ENCODE measurements around the gene CD83.
"Not testable (repeated sequence)": the region's sequence is repeated elsewhere in the genome, so short reads cannot be mapped to it uniquely, and the experiment has no call there.

The CD83 gene, protein sequence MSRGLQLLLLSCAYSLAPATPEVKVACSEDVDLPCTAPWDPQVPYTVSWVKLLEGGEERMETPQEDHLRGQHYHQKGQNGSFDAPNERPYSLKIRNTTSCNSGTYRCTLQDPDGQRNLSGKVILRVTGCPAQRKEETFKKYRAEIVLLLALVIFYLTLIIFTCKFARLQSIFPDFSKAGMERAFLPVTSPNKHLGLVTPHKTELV
- total RNA-seq, result 44.6 to 122 reads per million in 2 donors

DNA sequence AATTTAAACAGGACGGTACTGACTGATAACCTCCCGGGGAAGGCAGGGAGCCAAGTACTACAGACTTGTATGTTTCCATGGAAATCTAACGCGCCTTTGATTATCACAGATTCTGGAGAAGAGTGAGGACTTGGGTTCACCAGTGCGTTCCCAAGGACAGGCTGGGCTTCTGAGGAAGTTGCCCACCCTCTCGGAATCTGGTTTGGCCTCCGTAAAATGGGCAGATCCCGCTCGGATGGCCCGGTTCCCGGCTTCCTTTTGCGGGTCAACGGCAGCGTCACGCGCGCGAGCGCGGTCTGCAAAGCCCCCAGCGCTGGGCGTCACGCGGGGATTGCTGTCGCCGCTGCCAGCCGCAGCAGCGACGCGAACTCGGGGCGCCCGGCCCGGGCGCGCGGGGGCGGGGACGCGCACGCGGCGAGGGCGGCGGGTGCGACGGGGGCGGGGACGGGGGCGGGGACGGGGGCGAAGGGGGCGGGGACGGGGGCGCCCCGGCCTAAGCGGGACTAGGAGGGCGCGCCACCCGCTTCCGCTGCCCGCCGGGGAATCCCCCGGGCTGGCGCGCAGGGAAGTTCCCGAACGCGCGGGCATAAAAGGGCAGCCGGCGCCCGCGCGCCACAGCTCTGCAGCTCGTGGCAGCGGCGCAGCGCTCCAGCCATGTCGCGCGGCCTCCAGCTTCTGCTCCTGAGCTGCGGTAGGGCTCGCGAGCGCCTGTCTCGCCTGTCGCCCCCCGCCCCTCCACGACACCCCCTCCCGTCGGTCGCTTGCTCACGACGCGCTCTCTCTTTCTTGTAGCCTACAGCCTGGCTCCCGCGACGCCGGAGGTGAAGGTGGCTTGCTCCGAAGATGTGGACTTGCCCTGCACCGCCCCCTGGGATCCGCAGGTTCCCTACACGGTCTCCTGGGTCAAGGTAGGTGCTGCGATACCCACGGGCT lies at the start of gene CD83:
Gene CD83 (plus strand): TSS at position 615 of the 933 bp plus-strand sequence. CDS start 40 bp downstream, at position 655.
- peak; percentile 84 for DNase-seq

DNA sequence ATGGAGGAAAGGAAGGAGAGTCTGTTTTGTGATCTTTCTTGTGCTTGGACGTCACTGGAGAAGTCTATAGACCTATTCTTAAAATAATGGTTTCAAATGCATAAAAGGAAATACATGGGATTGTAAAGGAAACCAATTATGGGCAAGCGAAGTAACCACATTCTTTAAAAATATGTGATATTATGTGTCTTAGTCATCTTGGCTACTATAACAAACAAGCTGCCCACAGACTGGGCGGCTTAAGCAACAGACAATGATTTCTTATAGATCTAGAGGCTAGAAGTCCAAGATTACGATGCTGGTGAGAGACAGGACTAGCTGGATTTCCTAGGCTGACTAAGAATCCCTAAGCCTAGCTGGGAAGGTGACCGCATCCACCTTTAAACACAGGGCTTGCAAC lies 49.4 kb upstream of the CD83 start:
- DNase-seq, result no peak

DNA sequence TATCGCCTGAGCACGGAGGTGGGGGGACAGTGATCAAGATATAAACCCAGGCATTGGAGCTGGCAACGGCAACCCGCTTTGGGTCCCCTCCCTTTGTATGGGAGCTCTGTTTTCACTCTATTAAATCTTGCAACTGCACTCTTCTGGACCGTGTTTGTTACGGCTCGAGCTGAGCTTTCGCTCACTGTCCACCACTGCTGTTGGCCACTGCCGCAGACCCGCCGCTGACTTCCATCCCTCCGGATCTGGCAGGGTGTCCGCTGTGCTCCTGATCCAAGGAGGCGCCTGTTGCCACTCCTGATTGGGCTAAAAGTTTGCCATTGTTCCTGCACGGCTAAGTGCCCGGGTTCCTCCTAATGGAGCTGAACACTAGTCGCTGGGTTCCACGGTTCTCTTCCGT lies 48.9 kb upstream of the CD83 start:
- DNase-seq, result no peak

DNA sequence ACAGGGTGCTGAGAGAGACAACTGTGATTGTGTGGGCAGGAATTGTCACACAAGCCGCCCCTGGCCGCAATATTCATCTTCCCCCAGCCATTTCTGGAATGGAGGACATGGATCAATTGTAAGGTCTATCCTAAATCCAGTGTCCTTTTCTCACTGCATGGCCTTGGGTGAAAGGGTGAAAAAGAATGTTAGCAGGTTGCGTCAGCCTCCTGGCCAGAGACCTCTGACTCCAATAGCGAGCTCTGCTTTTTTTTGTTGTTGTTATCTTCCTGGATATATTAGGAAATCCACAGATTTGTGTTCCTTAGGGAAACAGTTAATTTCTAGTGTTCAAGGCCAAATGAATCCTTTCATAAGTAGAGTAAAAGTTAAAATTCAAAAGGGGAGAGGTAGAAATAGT lies 47.1 kb upstream of the CD83 start:
- no peak for DNase-seq

DNA sequence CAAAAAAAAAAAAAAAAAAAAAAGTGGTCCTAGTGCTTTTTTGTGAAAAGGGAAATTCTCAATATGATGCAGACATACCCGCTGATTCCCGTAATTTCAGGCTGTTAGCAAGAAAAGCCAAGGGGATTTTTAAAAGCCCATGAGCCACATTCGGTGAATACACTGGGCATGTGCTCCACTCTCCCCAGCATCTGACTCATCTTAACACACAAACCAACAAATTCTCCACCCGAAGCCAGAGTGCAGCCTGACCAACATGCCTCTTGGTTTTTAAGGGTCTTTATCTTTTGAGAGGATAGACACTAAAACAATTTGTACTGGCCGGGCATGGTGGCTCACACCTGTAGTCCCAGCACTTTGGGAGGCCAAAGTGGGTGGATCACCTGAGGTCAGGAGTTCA lies 45.5 kb upstream of the CD83 start:
- DNase-seq, result no peak

DNA sequence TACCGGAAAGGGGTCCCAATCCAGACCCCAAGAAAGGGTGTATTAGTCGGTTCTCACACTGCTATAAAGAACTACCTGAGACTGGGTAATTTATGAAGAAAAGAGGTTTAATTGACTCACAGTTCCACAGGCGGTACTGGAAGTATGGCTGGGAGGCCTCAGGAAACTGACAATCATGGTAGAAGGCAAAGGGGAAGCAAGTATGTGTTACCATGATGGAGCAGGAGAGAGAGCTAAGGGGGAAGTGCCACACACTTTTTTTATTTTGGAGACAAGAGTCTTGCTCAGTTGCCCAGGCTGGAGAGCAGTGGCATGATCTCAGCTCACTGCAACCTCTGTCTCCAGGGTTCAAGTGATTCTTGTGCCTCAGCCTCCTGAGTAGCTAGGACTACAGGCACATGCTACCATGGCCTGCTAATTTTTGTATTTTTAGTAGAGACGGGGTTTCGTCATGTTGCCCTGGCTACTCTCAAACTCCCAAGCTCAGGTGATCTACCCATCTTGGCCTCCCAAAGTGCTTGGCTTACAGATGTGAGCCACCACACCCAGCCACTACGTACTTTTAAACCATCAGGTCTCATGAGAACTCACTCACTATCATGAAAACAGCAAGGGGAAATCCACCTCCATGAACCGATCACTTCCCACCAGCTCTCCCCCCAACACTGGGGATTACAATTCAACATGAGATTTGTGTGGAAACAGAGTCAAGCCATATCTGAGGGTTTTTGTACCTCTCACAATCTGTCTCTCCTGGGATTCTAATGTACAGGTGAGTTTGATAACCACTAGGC lies 43.8 kb upstream of the CD83 start:
- DNase-seq, result not testable (repeated sequence)

DNA sequence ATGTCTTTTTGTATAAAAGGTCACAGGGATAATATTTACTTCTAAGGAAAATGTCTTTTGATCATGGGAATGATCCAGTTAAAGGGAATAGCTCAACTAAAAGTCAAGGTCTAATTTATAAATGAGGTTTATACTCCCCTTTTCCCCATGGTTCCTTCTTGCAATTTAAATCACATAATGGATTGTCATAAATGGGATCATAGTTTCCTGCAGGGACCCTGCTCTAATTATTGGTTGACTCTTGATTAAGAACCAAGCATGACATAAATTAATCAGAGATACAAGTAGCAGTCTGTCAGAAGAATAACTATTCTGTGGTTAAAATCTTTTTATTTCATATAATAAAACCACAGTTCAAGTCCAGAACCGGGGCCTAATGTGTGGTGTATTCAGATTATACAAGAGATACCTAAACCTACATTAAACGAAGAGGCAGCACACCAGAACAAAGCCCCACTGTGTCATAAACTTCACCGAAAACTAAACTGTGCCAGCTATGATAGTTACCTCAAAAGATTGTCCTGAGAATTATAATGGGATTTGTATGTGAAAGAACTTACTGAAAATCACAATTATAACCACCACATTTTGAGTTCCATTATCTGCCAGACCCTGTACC lies 43.0 kb upstream of the CD83 start:
- no peak for DNase-seq

DNA sequence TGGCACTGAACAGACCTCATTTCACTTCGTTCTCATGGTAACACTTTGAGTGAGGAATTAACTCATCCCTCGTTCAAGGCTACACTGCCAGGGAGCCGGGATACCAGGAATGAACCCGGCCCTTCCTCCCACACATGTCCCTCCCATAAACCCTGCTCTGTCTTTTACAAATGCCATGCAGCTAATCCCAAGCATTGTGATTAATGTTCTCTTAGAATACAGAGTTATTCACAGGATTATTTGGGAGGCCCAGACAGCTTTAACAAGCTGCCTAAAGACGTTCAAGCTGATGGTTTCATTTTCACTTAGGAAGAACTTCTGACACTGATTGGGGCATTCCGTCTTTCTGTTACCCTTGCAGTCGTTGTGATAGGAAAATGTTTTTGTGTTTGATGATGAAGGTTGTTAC lies 42.5 kb upstream of the CD83 start:
- no peak for DNase-seq

DNA sequence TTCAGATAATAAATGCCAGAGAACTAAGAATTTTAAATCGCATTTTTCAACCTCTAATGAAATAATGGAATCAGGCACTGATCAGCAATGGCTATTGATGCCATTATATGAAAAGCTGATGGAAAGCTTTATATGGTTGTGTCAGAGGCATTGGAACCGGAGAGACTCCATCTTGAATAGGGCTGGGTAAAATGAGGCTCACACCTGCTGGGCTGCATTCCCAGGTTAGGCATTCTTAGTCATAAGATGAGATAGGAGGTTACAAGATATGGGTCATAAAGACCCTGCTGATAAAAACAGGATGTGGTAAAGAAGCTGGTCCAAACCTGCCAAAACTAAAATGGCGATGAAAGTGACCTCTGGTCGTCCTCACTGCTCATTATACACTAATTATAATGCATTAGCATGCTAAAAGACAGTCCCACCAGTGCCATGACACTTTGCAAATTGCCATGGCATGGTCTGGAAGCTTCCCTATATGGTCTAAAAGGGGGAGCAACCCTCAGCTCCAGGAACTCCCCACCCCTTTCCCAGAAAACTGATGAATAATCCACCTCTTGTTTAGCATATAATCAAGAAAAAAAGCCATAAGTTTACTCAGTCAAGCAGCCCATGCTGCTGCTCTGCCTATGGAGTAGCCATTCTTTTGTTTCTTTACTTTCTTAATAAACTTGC lies 40.2 kb upstream of the CD83 start:
- DNase-seq, result no peak

DNA sequence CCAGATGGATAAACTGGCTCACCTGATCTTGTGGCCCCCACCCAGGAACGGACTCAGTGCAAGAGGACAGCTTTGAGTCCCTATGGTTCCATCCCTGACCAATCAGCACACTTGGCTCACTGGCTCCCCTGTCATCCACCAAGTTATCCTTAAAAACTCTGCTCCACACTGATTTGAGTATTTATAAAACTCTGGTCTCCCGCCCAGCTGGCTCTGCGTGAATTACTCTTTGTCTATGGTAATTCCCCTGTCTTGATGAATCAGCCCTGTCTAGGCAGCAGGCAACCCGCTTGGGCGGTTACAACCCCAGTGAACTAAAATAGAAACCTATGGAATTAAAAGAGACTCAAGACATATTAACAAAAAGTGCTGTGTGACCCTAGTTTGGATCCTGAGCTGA lies 38.1 kb upstream of the CD83 start:
- no peak for DNase-seq

DNA sequence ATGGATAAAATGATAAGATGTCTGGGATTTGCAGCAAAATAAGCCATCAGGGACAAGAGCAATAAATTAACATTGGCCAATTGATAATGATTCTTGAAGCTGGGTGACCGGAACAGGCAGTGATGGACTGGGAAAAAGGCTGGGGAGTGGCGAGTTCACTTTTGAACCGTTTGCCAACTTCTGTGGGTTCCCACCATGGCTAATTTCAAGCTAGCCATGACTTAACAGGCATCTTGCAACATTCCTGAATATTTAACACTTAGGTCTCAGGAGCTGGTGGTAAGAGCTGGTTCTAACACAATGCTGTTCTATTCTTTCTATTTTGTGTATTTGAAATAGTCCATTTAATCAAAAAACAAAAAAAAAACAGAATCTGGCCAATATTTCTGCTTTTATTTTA lies 37.6 kb upstream of the CD83 start:
- DNase-seq, result no peak

DNA sequence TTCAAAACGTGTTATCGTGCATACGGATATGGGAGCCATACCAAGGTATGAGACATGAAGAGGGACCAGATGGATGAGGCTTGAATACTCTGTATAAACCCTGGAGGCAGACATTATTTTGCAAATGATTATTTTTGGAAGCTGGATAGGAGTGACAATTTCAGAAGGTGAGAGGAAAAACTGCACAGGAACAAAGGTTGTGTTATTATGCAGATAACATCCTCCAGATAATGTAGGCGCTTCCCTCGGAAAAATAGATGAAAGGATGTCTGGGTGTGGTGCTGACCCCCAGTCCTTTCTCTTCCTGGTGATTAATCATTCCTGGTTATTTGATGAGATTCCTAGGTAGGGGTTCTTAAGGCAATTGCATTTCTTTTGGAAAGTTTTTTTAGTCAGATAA lies 36.4 kb upstream of the CD83 start:
- no peak for DNase-seq

DNA sequence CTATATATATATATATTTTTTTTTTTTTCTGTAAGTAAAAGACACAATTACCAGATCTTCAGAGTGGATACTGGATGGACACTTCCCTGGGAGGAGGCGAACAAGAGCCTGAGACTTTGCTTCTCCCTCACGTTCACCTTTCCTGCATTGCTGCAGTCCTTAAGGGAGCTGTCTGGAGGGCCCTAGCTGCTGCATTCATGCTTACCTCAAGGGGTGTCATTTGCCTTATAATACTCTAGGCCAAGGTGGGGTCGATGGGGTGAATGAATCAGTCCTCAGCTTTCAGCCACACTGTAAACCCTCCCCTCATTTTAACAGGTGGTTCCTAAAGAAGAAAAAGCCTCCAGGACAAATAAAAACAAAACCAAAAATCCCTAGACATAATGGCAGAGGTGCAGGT lies 34.8 kb upstream of the CD83 start:
- DNase-seq, result no peak

DNA sequence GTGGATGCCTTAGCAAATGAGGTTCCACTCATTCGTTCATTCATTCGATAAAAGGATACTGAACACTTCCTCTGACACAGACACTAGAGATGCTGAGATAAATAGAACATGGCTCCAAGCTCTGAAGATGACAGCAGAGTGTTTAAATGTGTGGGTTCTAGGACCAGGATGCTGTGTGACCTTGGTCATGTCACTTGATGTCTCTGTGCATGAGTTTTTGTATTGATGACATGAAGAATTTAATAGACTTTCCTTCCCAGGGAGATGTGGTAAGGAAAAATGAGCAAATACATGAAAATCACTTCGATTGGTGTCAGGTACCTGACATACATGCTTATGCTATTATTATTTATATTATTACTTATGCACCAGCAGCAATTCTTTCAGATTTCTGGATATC lies 34.3 kb upstream of the CD83 start:
- no peak for DNase-seq

DNA sequence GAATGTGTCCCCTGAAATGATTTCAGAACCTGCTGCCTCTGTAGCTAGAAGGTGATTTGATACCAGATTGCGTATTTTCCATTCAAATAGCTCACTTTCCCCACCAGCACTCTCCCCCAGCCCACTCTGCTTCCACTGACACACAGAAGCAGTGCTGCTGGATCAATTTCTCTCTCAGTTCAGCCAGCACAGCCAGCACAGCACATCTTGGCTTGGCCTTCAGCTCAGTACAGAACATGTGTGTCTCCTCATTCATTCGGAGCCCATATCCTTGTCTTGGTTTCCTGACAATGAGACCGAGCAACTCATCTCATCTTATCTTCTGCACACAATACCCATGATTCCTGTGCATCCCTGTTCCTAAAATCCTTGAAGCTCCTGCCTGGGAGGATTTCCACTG lies 33.8 kb upstream of the CD83 start:
- no peak for DNase-seq

DNA sequence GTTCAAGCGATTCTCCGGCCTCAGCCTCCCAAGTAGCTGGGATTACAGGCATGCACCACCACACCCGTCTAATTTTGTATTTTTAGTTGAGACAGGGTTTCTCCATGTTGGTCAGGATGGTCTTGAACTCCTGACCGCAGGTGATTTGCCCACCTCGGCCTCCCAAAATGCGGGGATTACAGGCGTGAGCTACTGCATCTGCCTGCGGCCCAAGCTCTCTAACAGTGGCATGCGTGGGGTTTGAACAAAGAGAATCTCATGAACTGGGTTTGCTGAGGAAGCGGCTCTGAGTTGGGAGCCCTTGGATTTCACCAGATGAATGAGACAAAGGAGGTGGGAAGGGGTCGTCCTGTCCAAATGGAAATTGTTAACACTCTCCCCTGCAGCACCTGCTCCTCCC lies 33.2 kb upstream of the CD83 start:
- no peak for DNase-seq

DNA sequence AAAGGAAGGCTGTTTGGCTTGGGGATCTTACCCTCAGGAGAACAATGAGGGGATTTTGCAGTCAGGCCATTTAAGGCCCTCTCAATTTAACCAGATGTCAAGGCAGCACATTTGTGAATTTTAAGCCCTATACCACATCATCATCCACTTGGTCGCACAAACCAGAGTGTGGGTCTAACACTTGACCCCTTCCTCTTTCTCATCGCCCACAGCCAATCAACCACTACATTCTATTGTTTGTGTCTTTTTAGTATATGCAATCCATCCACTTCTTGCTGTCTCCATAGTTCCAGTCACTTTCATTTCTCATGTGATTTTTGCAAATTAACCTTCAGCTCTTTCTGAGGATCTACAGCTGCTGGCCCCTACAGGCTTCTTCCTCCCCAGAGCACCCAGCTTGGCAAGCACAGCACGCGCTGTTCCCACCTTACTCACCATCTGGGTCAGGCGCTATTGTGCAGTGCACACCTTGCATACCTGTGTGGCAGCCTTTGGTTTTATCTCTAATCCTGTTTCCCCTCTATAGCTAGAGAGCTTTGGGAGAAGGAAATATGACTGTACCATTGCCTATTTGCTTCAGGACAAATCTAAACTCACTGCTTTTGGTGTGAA lies 32.3 kb upstream of the CD83 start:
- DNase-seq, result no peak

DNA sequence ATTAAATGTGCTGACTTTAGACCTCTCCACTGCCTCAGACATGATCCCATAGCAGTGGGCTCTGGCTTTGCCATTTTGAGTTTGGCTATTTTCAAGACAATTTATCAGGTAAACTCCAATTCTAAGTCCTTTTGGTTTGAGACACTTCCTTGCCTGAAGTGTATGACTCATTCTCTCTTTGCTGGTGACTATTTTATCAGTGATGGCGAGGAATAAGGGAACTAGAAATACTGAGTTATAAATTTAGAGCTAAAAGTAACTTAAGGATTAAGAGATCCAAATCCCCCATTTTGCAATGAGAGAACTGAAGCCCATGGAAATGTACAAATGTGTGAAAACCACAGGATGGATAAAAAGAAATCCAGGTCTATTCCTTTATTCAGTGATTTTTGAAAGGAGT lies 30.9 kb upstream of the CD83 start:
- no peak for DNase-seq

DNA sequence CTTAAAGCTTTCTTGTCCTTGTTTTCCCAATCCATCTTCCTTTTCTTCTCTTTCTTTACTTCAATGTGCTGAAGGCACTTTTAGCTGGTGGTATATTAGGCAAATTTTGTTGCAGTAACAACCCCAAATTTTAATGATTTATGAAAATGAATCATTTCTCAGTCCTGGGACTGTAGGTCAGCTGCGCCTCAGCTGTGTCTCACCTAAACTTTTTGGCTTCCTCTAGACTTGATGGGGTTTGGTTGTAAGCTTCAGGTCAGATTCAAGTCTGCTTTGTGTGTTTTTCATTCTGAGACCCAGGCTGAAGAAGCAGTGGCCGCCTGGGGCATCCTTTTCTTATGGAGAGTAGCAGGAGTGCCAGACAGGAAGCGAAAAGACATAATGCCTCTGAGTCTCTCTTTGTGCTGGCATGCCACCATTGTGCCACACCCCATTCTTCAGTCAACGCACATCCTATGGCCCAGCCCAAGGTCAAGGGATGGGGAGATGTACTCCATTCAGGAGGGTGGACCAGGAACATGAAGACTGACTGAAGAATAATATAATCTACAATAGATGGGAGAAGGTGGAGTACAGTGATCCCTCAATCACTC lies 28.9 kb upstream of the CD83 start:
- no peak for DNase-seq

DNA sequence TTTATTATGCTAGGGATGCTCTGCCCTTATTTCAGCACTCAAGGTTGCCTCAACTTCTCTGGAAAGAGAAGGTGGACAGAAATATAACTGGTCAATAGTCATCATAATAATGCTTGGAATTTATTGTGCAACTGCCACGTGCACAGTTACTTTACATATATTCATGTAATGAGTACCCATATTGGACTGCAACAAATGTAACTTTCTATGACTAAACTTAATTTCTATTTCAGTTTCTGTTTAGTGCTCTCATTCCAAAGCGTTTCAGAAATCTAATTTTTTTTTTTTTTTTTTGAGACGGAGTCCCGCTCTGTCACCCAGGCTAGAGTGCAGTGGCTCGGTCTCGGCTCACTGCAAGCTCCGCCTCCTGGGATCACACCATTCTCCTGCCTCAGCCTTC lies 28.3 kb upstream of the CD83 start:
- no peak for DNase-seq

DNA sequence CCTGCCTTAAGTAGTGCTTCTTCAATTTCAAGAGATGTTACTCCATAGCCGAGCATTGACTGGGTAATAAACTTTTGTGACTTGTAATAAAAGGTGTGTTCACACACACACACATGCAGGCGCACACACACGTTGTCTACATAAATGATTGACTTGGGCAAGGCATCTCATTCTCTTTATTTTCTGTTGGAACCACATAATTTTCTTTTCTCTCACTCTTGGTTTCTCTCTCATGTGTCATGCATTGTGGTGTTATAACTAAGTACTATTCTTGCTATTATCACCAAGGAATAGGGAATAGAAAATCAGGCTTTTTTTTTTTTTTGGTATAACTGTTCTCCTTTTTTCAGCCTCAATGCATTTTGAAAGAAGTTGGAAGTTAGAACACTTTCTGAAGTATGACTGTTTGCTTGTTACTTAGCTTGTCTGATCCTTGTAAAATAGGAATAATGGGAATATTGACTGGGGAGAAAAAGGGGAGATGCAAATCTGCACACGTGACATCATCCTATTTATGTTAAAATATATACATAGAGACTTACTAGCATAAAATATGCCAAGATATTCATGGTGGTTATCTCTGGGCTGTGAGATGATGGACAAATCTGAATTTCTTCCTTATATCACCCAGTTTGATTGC lies 26.1 kb upstream of the CD83 start:
- no peak for DNase-seq
